Lower leg skin (tissue), 4 donors: ENCODE results near the gene APOL3. TPM values are rescaled to one million over a fixed set of nuclear protein-coding genes. Genes with fewer than 3 reads are reported as not detected.
A peak's percentile ranks its signal among the peaks of the same experiment; 100 is the strongest.
"Not testable (repeated sequence)": the region's sequence is repeated elsewhere in the genome, so short reads cannot be mapped to it uniquely, and the experiment has no call there.

Experiments used
- DNase-seq, 2 donors: peaks; one replicate each; pipeline ENCODE4 v3.0.0-alpha.2; 2019; ENCODE audit warnings: low spot score in 2 of 2
- H3K4me3 ChIP-seq: fragments of 200-600 bp; sonication (generic); 2 replicates; pipeline ENCODE4 v1.5.1; 2017; ENCODE audit warnings: mild to moderate bottlenecking, low read depth; ENCODE audit not compliant: poor library complexity, severe bottlenecking
- CTCF ChIP-seq, 3 donors: fragments of 450-650 bp; IDR thresholded peaks; one replicate each; pipeline ENCODE4 v1.5.1; 2016; ENCODE audit warnings: antibody characterized with exemption in 3 of 3, mild to moderate bottlenecking in 3 of 3, moderate library complexity in 2 of 3
- POLR2A ChIP-seq, 2 donors: fragments of 450-650 bp; IDR thresholded peaks; one replicate each; pipeline ENCODE4 v1.6.1; 2016 to 2017; ENCODE audit warnings: antibody characterized with exemption in 2 of 2, mild to moderate bottlenecking in 1 of 2, moderate library complexity in 1 of 2
- WGBS, 2 donors: methylation state at CpG; one replicate each; pipeline ENCODE4 v1.1.5; 2018; 5-methylcytosine and 5-hydroxymethylcytosine counted together
- intact Hi-C: fragments of 100-400 bp; cut with DNase I; formaldehyde crosslinking; loops from one replicate; pipeline ENCODE4 v1.15.0; 2023; ENCODE audit warnings: low total_unique reads
- total RNA-seq, 4 donors: library from RNA; depleted of rRNA; stranded (reverse); fragments of >200 nt; gene quantifications; one replicate each; pipeline ENCODE4 v1.1.0, GENCODE V29; 2016

APOL3 gene
- total RNA-seq, 4 donors from 2014 or later: 29.5 to 55.9 (median 39.6) TPM

GRCh38 chr22:36123673-36124630 lies 36.6 kb downstream of the APOL3 start:
- H3K4me3 ChIP-seq: no peak overlapping the region
- WGBS, 2 donors: 24 to 25% methylated on average over 48 to 50 of the region's 50 CpGs
- peak; percentile 92 to 98 for DNase-seq
- TF ChIP-seq POLR2A (IDR thresholded peaks at IDR 0.05): no peak
- peak in 1 of 3 donors; percentile 90 for TF ChIP-seq CTCF (IDR thresholded peaks at IDR 0.05)
- intact Hi-C loops: loop anchor here (10.0 kb wide), 1 partner anchor 699 kb away; no protein-coding TSS in a partner anchor

DNA sequence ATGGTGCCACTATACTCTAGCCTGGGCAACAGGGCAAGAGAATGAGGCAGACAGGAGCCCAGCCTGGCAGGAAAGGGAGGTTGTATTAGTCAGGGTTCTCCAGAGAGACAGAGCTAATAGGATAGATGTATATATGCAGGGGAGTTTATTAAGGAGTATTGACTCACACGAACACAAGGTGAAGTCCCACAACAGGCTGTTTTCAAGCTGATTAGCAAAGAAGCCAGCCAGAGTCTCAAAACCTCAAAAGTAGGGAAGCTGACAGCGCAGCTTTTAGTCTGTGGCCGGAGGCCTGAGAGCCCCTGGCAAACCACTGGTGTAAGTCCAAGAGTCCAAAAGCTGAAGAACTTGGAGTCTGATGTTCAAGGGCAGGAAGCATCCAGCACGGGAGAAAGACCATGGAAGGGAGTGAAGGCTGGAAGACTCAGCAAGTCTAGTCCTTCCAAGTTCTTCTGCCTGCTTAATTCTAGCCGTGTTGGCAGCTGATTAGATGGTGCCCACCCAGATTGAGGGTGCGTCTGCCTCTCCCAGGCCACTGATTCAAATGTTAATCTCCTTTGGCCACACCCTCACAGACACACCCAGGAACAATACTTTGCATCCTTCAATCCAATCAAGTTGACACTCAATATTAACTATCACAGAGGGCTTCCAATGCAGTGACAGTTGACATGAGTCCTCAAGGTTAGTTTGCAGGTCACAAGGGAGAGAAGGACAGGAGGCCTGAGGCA lies 39.8 kb downstream of the APOL3 start:
- WGBS, 2 donors: 53 to 70% methylated on average over 6 of the region's 6 CpGs
- not testable (repeated sequence) for DNase-seq, H3K4me3 ChIP-seq
- intact Hi-C loops: loop anchor here (10.0 kb wide), 1 partner anchor 696 kb away; no protein-coding TSS in a partner anchor

- H3K4me3 ChIP-seq: no peak overlapping the region
- intact Hi-C loops: no loop called here
- DNase-seq: no peak
- TF ChIP-seq CTCF (IDR thresholded peaks at IDR 0.05) (no peak), POLR2A (IDR thresholded peaks at IDR 0.05) (no peak)
- 83 to 93% methylated on average over 9 of the region's 9 CpGs for WGBS, 2 donors
Observed at GRCh38 chr22:36117053-36117554, 43.5 kb downstream of the APOL3 start.

- DNase-seq: no peak
- TF ChIP-seq POLR2A (IDR thresholded peaks at IDR 0.05): no peak
- no peak for TF ChIP-seq CTCF (IDR thresholded peaks at IDR 0.05)
- WGBS, 2 donors: 64 to 71% methylated on average over 2 of the region's 2 CpGs
- intact Hi-C loops: no loop called here
- H3K4me3 ChIP-seq: no peak overlapping the region
Observed at GRCh38 chr22:36116127-36116526, 44.4 kb downstream of the APOL3 start.

DNA sequence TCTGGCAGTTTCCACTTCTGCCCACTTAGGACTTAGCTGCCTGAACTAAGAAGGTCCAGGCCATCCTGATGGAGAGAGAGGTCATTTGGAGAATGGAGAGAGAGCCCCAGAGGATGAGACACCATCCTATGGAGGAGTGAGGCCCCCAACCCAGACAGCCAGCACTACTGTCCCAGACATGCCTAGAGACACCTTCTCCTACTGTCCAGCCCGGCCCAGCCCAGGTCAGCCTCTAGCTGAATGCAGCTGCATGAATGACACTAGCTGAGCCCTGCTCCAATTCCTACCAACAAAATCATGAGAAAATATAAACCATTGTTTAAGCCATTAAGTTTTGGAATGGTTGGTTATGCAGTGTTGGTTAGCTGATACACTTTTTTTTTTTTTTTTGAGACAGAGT lies 47.4 kb downstream of the APOL3 start:
- no peak for DNase-seq
- 74 to 100% methylated on average over 1 of the region's 1 CpG for WGBS, 2 donors
- TF ChIP-seq POLR2A (IDR thresholded peaks at IDR 0.05) (no peak), CTCF (IDR thresholded peaks at IDR 0.05) (no peak)
- intact Hi-C loops: no loop called here
- H3K4me3 ChIP-seq: no peak overlapping the region

- intact Hi-C loops: no loop called here
- TF ChIP-seq POLR2A (IDR thresholded peaks at IDR 0.05) (no peak), CTCF (IDR thresholded peaks at IDR 0.05) (no peak)
- no peak for DNase-seq
- no peak overlapping the region for H3K4me3 ChIP-seq
- 89 to 92% methylated on average over 6 of the region's 6 CpGs for WGBS, 2 donors
Observed at GRCh38 chr22:36111316-36111715, 49.2 kb downstream of the APOL3 start.
